ENCODE data around the gene SFXN2.

Gene SFXN2

GRCh38 chr10:102731222-102731800, 16.9 kb downstream of the SFXN2 start:
- no peak overlapping the region for H4K8ac ChIP-seq (ENCODE audit: low read length)
- no peak overlapping the region for H2BK5ac ChIP-seq (ENCODE audit: low read depth, low read length, poor library complexity, severe bottlenecking)
- H4K91ac ChIP-seq (ENCODE audit: low read length), result no peak overlapping the region
- no peaks in the 10 kb centered on the region for H3K9me3 ChIP-seq (ENCODE audit: control insufficient read depth, low read length)
- H2BK15ac ChIP-seq (ENCODE audit: low read depth, poor library complexity, severe bottlenecking), result no peak overlapping the region
- H3K4me3 ChIP-seq (ENCODE audit: insufficient read depth in 1 of 2, low read depth in 1 of 2, low read length in 2 of 2), result no peak overlapping the region
- H3K27ac ChIP-seq (ENCODE audit: low read length, poor library complexity, severe bottlenecking), result no peak overlapping the region
- no peak for DNase-seq
- H2BK120ac ChIP-seq (ENCODE audit: low read depth, low read length), result no peak overlapping the region
- H2BK12ac ChIP-seq (ENCODE audit: low read length in 2 of 2), result no peak overlapping the region
- H3K18ac ChIP-seq (ENCODE audit: low read depth in 1 of 2, low read length in 2 of 2), result no peak overlapping the region
- no peak overlapping the region for H3K4me2 ChIP-seq (ENCODE audit: low read length, poor library complexity, severe bottlenecking)
- H2AK5ac ChIP-seq (ENCODE audit: low read length, severe bottlenecking), result no peak overlapping the region
- H3K27me3 ChIP-seq (ENCODE audit: control insufficient read depth in 1 of 2, insufficient read depth in 1 of 2, low read length in 2 of 2), result no peaks in the 10 kb centered on the region
- H2AFZ ChIP-seq (ENCODE audit: low read depth, low read length), result no peak overlapping the region
- H3K79me1 ChIP-seq (replicated peaks; ENCODE audit: low read length, poor library complexity, severe bottlenecking), result peaks cover 13% of the 10 kb centered on the region
- peaks cover 5% of the 10 kb centered on the region for H3K4me1 ChIP-seq (ENCODE audit: control insufficient read depth, insufficient read depth, low read depth, low read length)
- H3K23ac ChIP-seq (ENCODE audit: low read length in 2 of 2), result no peak overlapping the region
- no peak overlapping the region for H3K4ac ChIP-seq (ENCODE audit: low read depth in 1 of 2, low read length in 2 of 2)
- H3K14ac ChIP-seq (ENCODE audit: low read length in 2 of 2), result no peak overlapping the region
- H3K9ac ChIP-seq (ENCODE audit: low read length), result no peak overlapping the region
- H3K36me3 ChIP-seq (ENCODE audit: control insufficient read depth in 1 of 2, insufficient read depth in 2 of 2, low read depth in 1 of 2, low read length in 2 of 2), result peaks cover 41 to 69% of the 10 kb centered on the region in 2 experiments
- 96% methylated on average over 4 of the region's 5 CpGs for WGBS

- no peak overlapping the region for H3K14ac ChIP-seq (ENCODE audit: low read length in 2 of 2)
Measured at GRCh38 chr10:102732661-102733060, 18.2 kb downstream of the SFXN2 start.

GRCh38 chr10:102735065-102735562, 20.7 kb downstream of the SFXN2 start:
- H2BK15ac ChIP-seq (ENCODE audit: low read depth, poor library complexity, severe bottlenecking), result no peak overlapping the region
- no peak overlapping the region for H3K23ac ChIP-seq (ENCODE audit: low read length in 2 of 2)
- H3K9me3 ChIP-seq (ENCODE audit: control insufficient read depth, low read length), result no peaks in the 10 kb centered on the region
- no peak overlapping the region for H3K9ac ChIP-seq (ENCODE audit: low read length)
- H3K4me2 ChIP-seq (ENCODE audit: low read length, poor library complexity, severe bottlenecking), result no peak overlapping the region
- H4K8ac ChIP-seq (ENCODE audit: low read length), result no peak overlapping the region
- WGBS, result 86% methylated on average over 9 of the region's 9 CpGs
- H3K4ac ChIP-seq (ENCODE audit: low read depth in 1 of 2, low read length in 2 of 2), result no peak overlapping the region
- H3K27me3 ChIP-seq (ENCODE audit: control insufficient read depth in 1 of 2, insufficient read depth in 1 of 2, low read length in 2 of 2), result no peaks in the 10 kb centered on the region
- H3K4me1 ChIP-seq (ENCODE audit: control insufficient read depth, insufficient read depth, low read depth, low read length), result peaks cover 2% of the 10 kb centered on the region
- H4K91ac ChIP-seq (ENCODE audit: low read length), result no peak overlapping the region
- no peak overlapping the region for H2BK12ac ChIP-seq (ENCODE audit: low read length in 2 of 2)
- H2AFZ ChIP-seq (ENCODE audit: low read depth, low read length), result no peak overlapping the region
- no peak for DNase-seq
- H2BK120ac ChIP-seq (ENCODE audit: low read depth, low read length), result no peak overlapping the region
- no peak overlapping the region for H2AK5ac ChIP-seq (ENCODE audit: low read length, severe bottlenecking)
- peaks cover 2% of the 10 kb centered on the region for H3K79me1 ChIP-seq (replicated peaks; ENCODE audit: low read length, poor library complexity, severe bottlenecking)
- H3K14ac ChIP-seq (ENCODE audit: low read length in 2 of 2), result no peak overlapping the region
- H2BK5ac ChIP-seq (ENCODE audit: low read depth, low read length, poor library complexity, severe bottlenecking), result no peak overlapping the region
- H3K18ac ChIP-seq (ENCODE audit: low read depth in 1 of 2, low read length in 2 of 2), result no peak overlapping the region
- H3K4me3 ChIP-seq (ENCODE audit: insufficient read depth in 1 of 2, low read depth in 1 of 2, low read length in 2 of 2), result no peak overlapping the region
- H3K36me3 ChIP-seq (ENCODE audit: control insufficient read depth in 1 of 2, insufficient read depth in 2 of 2, low read depth in 1 of 2, low read length in 2 of 2), result peaks cover 31 to 41% of the 10 kb centered on the region in 2 experiments
- no peak overlapping the region for H3K27ac ChIP-seq (ENCODE audit: low read length, poor library complexity, severe bottlenecking)

More at GRCh38 chr10:102732661-102733060, 18.2 kb downstream of the SFXN2 start:
- H2AK5ac ChIP-seq (ENCODE audit: low read length, severe bottlenecking), result no peak overlapping the region
- no peak overlapping the region for H4K8ac ChIP-seq (ENCODE audit: low read length)
- no peak overlapping the region for H3K9ac ChIP-seq (ENCODE audit: low read length)
- no CpG with 5 or more reads among the region's 1 CpG for WGBS
- H2BK120ac ChIP-seq (ENCODE audit: low read depth, low read length), result no peak overlapping the region
- no peak for DNase-seq
- H3K4me1 ChIP-seq (ENCODE audit: control insufficient read depth, insufficient read depth, low read depth, low read length), result peaks cover 3% of the 10 kb centered on the region
- no peak overlapping the region for H2BK12ac ChIP-seq (ENCODE audit: low read length in 2 of 2)
- H3K23ac ChIP-seq (ENCODE audit: low read length in 2 of 2), result no peak overlapping the region
- no peak overlapping the region for H3K27ac ChIP-seq (ENCODE audit: low read length, poor library complexity, severe bottlenecking)
- H2BK15ac ChIP-seq (ENCODE audit: low read depth, poor library complexity, severe bottlenecking), result no peak overlapping the region
- no peak overlapping the region for H4K91ac ChIP-seq (ENCODE audit: low read length)
- H3K79me1 ChIP-seq (replicated peaks; ENCODE audit: low read length, poor library complexity, severe bottlenecking), result peaks cover 7% of the 10 kb centered on the region
- H3K4me2 ChIP-seq (ENCODE audit: low read length, poor library complexity, severe bottlenecking), result no peak overlapping the region
- H2BK5ac ChIP-seq (ENCODE audit: low read depth, low read length, poor library complexity, severe bottlenecking), result no peak overlapping the region
- H3K36me3 ChIP-seq (ENCODE audit: control insufficient read depth in 1 of 2, insufficient read depth in 2 of 2, low read depth in 1 of 2, low read length in 2 of 2), result peaks cover 37 to 60% of the 10 kb centered on the region in 2 experiments
- no peaks in the 10 kb centered on the region for H3K9me3 ChIP-seq (ENCODE audit: control insufficient read depth, low read length)
- H3K27me3 ChIP-seq (ENCODE audit: control insufficient read depth in 1 of 2, insufficient read depth in 1 of 2, low read length in 2 of 2), result no peaks in the 10 kb centered on the region
- H3K18ac ChIP-seq (ENCODE audit: low read depth in 1 of 2, low read length in 2 of 2), result no peak overlapping the region
- no peak overlapping the region for H3K4ac ChIP-seq (ENCODE audit: low read depth in 1 of 2, low read length in 2 of 2)
- no peak overlapping the region for H2AFZ ChIP-seq (ENCODE audit: low read depth, low read length)
- H3K4me3 ChIP-seq (ENCODE audit: insufficient read depth in 1 of 2, low read depth in 1 of 2, low read length in 2 of 2), result no peak overlapping the region

GRCh38 chr10:102738692-102739121, 24.3 kb downstream of the SFXN2 start:
- peaks cover 13 to 23% of the 10 kb centered on the region in 2 experiments for H3K36me3 ChIP-seq (ENCODE audit: control insufficient read depth in 1 of 2, insufficient read depth in 2 of 2, low read depth in 1 of 2, low read length in 2 of 2)

More at GRCh38 chr10:102738692-102739121, 24.3 kb downstream of the SFXN2 start:
- Histone ChIP-seq H3K4me1 (ENCODE audit: control insufficient read depth, insufficient read depth, low read depth, low read length) (peaks cover 4% of the 10 kb centered on the region), H3K4ac (ENCODE audit: low read depth in 1 of 2, low read length in 2 of 2) (no peak overlapping the region), H3K18ac (ENCODE audit: low read depth in 1 of 2, low read length in 2 of 2) (no peak overlapping the region), H3K79me1 (replicated peaks; ENCODE audit: low read length, poor library complexity, severe bottlenecking) (no peaks in the 10 kb centered on the region), H2BK15ac (ENCODE audit: low read depth, poor library complexity, severe bottlenecking) (no peak overlapping the region), H2AFZ (ENCODE audit: low read depth, low read length) (no peak overlapping the region), H2BK5ac (ENCODE audit: low read depth, low read length, poor library complexity, severe bottlenecking) (no peak overlapping the region), H3K14ac (ENCODE audit: low read length in 2 of 2) (no peak overlapping the region), H3K27ac (ENCODE audit: low read length, poor library complexity, severe bottlenecking) (no peak overlapping the region), H4K91ac (ENCODE audit: low read length) (no peak overlapping the region), H2BK12ac (ENCODE audit: low read length in 2 of 2) (no peak overlapping the region), H3K9ac (ENCODE audit: low read length) (no peak overlapping the region), H3K4me3 (ENCODE audit: insufficient read depth in 1 of 2, low read depth in 1 of 2, low read length in 2 of 2) (no peak overlapping the region), H2AK5ac (ENCODE audit: low read length, severe bottlenecking) (no peak overlapping the region), H3K9me3 (ENCODE audit: control insufficient read depth, low read length) (no peaks in the 10 kb centered on the region), H3K23ac (ENCODE audit: low read length in 2 of 2) (no peak overlapping the region), H3K4me2 (ENCODE audit: low read length, poor library complexity, severe bottlenecking) (no peak overlapping the region), H3K27me3 (ENCODE audit: control insufficient read depth in 1 of 2, insufficient read depth in 1 of 2, low read length in 2 of 2) (no peaks in the 10 kb centered on the region), H2BK120ac (ENCODE audit: low read depth, low read length) (no peak overlapping the region), H4K8ac (ENCODE audit: low read length) (no peak overlapping the region)
- no peak for DNase-seq
